ENCODE data around the gene KLF1.
A peak's percentile ranks its signal among the peaks of the same experiment; 100 is the strongest.

The KLF1 gene

DNA sequence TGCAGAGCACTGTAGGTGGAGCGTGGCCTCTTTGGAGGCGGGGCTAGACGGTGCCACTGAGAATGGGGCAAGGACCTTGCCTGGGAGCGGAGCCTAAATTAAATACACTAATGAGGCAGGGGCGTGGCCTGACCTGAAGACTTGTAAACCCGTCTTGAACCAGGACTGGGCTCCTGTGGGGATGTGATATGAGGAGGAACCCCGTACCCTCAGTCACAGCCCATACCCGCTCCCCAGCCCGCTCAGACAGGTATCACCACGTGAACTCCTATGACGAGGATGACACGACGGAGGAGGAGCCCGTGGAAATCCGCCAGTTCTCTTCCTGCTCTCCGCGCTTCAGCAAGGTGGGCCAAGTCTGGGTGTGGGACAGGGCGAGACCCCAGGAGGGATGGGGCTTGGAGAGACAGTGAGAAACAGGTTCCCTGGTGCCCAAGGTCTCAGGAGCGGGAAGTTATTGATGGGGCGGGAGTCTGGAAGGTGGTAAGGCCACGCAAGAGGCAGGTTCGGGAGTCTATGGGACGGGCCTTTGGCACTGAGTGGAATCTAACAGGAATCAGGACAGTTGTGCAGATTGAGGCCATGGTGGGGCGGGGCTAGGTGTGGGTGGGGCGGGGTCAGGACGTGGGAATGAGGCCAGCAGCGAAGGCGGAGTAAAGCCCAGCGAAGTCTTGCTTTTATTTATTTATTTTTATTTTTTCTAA lies 20.4 kb downstream of the KLF1 start:
- CTCF ChIA-PET, result interaction anchor here (0.7 to 4.6 kb wide), 4 partner anchors 19 to 1100 kb away, joined by 3 to 30 read pairs (median 4); partner anchors contain the start of gene ZNF441
- Histone ChIP-seq H3K4me1 (ENCODE audit: control insufficient read depth, insufficient read depth, low read length) (peaks cover 4% of the 10 kb centered on the region), H3K27ac (ENCODE audit: extremely low read depth, low read depth, low read length) (no peak overlapping the region), H3K9me3 (ENCODE audit: control insufficient read depth, insufficient read depth, low read depth, low read length) (no peaks in the 10 kb centered on the region), H3K36me3 (ENCODE audit: control insufficient read depth in 2 of 2, insufficient read depth in 1 of 2, low read length in 2 of 2) (peaks cover 0 to 4% of the 10 kb centered on the region in 2 experiments; a peak in 2 of 3 replicates), H3K4me3 (ENCODE audit: low read depth, low read length) (no peak overlapping the region)
- TF ChIP-seq ZNF521 (tag by site-specific recombination; IDR thresholded peaks at IDR 0.05) (no peak), SP2 (tag by site-specific recombination; IDR thresholded peaks at IDR 0.05) (0 out of 2 replicates have a peak, but pooled peaks have one; percentile 2), ZNF600 (tag by site-specific recombination; IDR thresholded peaks at IDR 0.05) (peak; percentile 30; the same call in 1 of the 2 replicates), KLF1 (tag by site-specific recombination; IDR thresholded peaks at IDR 0.05) (peak; percentile 45; the same call in 1 of the 2 replicates)
- TF ChIP-seq, protein P1, sequence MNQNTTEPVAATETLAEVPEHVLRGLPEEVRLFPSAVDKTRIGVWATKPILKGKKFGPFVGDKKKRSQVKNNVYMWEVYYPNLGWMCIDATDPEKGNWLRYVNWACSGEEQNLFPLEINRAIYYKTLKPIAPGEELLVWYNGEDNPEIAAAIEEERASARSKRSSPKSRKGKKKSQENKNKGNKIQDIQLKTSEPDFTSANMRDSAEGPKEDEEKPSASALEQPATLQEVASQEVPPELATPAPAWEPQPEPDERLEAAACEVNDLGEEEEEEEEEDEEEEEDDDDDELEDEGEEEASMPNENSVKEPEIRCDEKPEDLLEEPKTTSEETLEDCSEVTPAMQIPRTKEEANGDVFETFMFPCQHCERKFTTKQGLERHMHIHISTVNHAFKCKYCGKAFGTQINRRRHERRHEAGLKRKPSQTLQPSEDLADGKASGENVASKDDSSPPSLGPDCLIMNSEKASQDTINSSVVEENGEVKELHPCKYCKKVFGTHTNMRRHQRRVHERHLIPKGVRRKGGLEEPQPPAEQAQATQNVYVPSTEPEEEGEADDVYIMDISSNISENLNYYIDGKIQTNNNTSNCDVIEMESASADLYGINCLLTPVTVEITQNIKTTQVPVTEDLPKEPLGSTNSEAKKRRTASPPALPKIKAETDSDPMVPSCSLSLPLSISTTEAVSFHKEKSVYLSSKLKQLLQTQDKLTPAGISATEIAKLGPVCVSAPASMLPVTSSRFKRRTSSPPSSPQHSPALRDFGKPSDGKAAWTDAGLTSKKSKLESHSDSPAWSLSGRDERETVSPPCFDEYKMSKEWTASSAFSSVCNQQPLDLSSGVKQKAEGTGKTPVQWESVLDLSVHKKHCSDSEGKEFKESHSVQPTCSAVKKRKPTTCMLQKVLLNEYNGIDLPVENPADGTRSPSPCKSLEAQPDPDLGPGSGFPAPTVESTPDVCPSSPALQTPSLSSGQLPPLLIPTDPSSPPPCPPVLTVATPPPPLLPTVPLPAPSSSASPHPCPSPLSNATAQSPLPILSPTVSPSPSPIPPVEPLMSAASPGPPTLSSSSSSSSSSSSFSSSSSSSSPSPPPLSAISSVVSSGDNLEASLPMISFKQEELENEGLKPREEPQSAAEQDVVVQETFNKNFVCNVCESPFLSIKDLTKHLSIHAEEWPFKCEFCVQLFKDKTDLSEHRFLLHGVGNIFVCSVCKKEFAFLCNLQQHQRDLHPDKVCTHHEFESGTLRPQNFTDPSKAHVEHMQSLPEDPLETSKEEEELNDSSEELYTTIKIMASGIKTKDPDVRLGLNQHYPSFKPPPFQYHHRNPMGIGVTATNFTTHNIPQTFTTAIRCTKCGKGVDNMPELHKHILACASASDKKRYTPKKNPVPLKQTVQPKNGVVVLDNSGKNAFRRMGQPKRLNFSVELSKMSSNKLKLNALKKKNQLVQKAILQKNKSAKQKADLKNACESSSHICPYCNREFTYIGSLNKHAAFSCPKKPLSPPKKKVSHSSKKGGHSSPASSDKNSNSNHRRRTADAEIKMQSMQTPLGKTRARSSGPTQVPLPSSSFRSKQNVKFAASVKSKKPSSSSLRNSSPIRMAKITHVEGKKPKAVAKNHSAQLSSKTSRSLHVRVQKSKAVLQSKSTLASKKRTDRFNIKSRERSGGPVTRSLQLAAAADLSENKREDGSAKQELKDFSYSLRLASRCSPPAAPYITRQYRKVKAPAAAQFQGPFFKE (tag by site-specific recombination; IDR thresholded peaks at IDR 0.05; ENCODE audit: borderline replicate concordance), result no peak
- POLR2A ChIA-PET, result no interaction called here

DNA sequence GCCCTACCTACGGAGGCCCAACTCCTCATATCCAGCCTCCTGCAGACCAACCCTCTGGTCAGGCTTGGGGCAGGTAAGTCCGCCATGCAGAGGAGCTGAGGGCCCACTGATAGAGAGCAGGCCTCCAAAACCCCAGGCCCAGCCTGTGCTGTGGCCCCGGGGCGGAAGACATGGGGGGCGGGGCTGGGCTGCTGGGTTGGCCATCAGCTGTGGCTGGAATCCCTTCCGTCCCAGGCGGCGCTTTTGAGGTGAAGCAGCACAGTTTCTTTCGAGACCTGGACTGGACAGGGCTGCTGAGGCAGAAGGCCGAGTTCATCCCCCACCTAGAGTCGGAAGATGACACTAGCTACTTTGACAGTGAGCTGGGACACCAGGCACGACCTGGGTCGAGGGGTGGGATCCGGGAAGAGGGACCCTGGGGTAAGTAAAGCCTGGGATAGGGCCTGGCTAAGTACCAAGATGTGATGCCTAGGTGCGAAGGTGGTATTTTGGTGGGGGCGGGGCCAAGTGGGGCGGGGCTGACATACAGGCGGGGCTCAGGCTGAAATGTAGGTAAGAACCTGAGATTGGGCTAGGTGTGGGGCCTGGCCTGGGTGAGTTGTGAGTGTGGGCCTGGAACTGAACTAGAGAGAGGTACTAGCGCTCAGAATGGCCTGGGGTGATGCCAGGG lies 21.1 kb downstream of the KLF1 start:
- POLR2A ChIA-PET, result no interaction called here
- CTCF ChIA-PET, result interaction anchor here (0.8 to 4.6 kb wide), 2 partner anchors 18 to 99 kb away, joined by 4 to 30 read pairs; no protein-coding TSS in a partner anchor
- Histone ChIP-seq H3K4me1 (ENCODE audit: control insufficient read depth, insufficient read depth, low read length) (peaks cover 4% of the 10 kb centered on the region), H3K9me3 (ENCODE audit: control insufficient read depth, insufficient read depth, low read depth, low read length) (no peaks in the 10 kb centered on the region), H3K4me3 (ENCODE audit: low read depth, low read length) (no peak overlapping the region), H3K27ac (ENCODE audit: extremely low read depth, low read depth, low read length) (no peak overlapping the region), H3K36me3 (ENCODE audit: control insufficient read depth in 2 of 2, insufficient read depth in 1 of 2, low read length in 2 of 2) (peaks cover 0 to 4% of the 10 kb centered on the region in 2 experiments; a peak in 1 of 3 replicates)
- no peak for TF ChIP-seq ZNF140 (tag by site-specific recombination; IDR thresholded peaks at IDR 0.05)
- TF ChIP-seq, protein P2, sequence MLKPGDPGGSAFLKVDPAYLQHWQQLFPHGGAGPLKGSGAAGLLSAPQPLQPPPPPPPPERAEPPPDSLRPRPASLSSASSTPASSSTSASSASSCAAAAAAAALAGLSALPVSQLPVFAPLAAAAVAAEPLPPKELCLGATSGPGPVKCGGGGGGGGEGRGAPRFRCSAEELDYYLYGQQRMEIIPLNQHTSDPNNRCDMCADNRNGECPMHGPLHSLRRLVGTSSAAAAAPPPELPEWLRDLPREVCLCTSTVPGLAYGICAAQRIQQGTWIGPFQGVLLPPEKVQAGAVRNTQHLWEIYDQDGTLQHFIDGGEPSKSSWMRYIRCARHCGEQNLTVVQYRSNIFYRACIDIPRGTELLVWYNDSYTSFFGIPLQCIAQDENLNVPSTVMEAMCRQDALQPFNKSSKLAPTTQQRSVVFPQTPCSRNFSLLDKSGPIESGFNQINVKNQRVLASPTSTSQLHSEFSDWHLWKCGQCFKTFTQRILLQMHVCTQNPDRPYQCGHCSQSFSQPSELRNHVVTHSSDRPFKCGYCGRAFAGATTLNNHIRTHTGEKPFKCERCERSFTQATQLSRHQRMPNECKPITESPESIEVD (tag by site-specific recombination; IDR thresholded peaks at IDR 0.05), result no peak
- no peak for TF ChIP-seq ZNF10 (tag by site-specific recombination; IDR thresholded peaks at IDR 0.05)
- TF ChIP-seq ZNF777 (tag by site-specific recombination; IDR thresholded peaks at IDR 0.05; ENCODE audit: borderline replicate concordance), result no peak
- TF ChIP-seq, protein P3, sequence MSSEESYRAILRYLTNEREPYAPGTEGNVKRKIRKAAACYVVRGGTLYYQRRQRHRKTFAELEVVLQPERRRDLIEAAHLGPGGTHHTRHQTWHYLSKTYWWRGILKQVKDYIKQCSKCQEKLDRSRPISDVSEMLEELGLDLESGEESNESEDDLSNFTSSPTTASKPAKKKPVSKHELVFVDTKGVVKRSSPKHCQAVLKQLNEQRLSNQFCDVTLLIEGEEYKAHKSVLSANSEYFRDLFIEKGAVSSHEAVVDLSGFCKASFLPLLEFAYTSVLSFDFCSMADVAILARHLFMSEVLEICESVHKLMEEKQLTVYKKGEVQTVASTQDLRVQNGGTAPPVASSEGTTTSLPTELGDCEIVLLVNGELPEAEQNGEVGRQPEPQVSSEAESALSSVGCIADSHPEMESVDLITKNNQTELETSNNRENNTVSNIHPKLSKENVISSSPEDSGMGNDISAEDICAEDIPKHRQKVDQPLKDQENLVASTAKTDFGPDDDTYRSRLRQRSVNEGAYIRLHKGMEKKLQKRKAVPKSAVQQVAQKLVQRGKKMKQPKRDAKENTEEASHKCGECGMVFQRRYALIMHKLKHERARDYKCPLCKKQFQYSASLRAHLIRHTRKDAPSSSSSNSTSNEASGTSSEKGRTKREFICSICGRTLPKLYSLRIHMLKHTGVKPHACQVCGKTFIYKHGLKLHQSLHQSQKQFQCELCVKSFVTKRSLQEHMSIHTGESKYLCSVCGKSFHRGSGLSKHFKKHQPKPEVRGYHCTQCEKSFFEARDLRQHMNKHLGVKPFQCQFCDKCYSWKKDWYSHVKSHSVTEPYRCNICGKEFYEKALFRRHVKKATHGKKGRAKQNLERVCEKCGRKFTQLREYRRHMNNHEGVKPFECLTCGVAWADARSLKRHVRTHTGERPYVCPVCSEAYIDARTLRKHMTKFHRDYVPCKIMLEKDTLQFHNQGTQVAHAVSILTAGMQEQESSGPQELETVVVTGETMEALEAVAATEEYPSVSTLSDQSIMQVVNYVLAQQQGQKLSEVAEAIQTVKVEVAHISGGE (tag by site-specific recombination; conservative IDR thresholded peaks at IDR 0.05; ENCODE audit: low read depth), result no peak
- TF ChIP-seq ZNF169 (tag by site-specific recombination; IDR thresholded peaks at IDR 0.05), result no peak
- TF ChIP-seq, protein P1 (tag by site-specific recombination; IDR thresholded peaks at IDR 0.05; ENCODE audit: borderline replicate concordance), result no peak
- no peak; the same call in 1 of the 2 replicates for TF ChIP-seq SP2 (tag by site-specific recombination; IDR thresholded peaks at IDR 0.05)
- TF ChIP-seq REPIN1 (tag by site-specific recombination; IDR thresholded peaks at IDR 0.05; ENCODE audit: low read depth), result no peak
- TF ChIP-seq GFI1B (tag by site-specific recombination; IDR thresholded peaks at IDR 0.05), result no peak
- TF ChIP-seq ZFP3 (tag by site-specific recombination; IDR thresholded peaks at IDR 0.05; ENCODE audit: low read depth), result no peak

All from HEK293 (cell line).